GM23338 (cell line): ENCODE measurements around the gene SMIM41.

Experiments
- POLR2AphosphoS5 ChIP-seq: IDR thresholded peaks from 2 replicates; pipeline ENCODE4 v1.6.1; 2016; ENCODE audit warnings: antibody characterized with exemption, low read depth
- ZNF114 ChIP-seq: fragments of 250-450 bp; sonication (Bioruptor Pico); IDR thresholded peaks from 2 replicates; pipeline ENCODE4 v1.5.0; 2020; ENCODE audit warnings: mild to moderate bottlenecking, moderate library complexity
- TF ChIP-seq, protein P1 (sequence below), 2 experiments: fragments of 200-600 bp in 1 of 2; sonication (generic) in 1 of 2; conservative IDR thresholded peaks; 2 replicates each; pipeline versions ENCODE4 v1.5.1 to v1.6.1; 2016 to 2017; ENCODE audit warnings: antibody characterized with exemption in 2 of 2, low read depth in 2 of 2, mild to moderate bottlenecking in 2 of 2, moderate library complexity in 1 of 2

DNA sequence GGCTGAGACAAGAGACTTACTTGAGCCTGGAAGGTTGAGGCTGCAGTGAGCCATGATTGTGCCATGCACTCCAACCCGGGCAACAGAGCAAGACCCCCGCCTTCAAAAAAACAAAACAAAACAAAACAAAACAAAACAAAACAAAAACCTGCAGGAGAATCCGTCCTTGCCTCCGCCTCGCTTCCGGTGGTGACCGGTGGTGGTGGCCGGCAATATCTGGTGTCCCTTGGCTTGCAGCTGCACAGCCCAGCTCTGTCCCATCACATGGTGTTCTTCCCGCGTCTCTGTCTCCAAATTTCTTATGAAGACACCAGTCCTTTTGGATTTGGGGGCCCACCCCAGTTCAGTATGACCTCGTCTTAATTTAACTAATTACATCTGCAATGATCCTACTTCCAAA lies 10.0 kb downstream of the SMIM41 start:
- TF ChIP-seq, protein P1, sequence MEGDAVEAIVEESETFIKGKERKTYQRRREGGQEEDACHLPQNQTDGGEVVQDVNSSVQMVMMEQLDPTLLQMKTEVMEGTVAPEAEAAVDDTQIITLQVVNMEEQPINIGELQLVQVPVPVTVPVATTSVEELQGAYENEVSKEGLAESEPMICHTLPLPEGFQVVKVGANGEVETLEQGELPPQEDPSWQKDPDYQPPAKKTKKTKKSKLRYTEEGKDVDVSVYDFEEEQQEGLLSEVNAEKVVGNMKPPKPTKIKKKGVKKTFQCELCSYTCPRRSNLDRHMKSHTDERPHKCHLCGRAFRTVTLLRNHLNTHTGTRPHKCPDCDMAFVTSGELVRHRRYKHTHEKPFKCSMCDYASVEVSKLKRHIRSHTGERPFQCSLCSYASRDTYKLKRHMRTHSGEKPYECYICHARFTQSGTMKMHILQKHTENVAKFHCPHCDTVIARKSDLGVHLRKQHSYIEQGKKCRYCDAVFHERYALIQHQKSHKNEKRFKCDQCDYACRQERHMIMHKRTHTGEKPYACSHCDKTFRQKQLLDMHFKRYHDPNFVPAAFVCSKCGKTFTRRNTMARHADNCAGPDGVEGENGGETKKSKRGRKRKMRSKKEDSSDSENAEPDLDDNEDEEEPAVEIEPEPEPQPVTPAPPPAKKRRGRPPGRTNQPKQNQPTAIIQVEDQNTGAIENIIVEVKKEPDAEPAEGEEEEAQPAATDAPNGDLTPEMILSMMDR (conservative IDR thresholded peaks at IDR 0.05; ENCODE audit: low read depth in 2 of 2): no peak
- no peak for TF ChIP-seq ZNF114 (CRISPR knock-in tag)
- TF ChIP-seq POLR2AphosphoS5: no peak
